SK-N-SH treated with all-trans-retinoic acid at 6 μM for 48 hours (cell line): ENCODE data around the gene SIGLEC9.

ENCODE experiments used
- ARNTL ChIP-seq: fragments of 450-650 bp; formaldehyde crosslinking; IDR thresholded peaks from 2 replicates; pipeline ENCODE4 v1.5.0; 2020; ENCODE audit warnings: low read depth, mild to moderate bottlenecking, moderate library complexity, borderline replicate concordance
- CREB5 ChIP-seq: fragments of 250-450 bp; sonication (Bioruptor Pico); IDR thresholded peaks from 2 replicates; pipeline ENCODE4 v1.5.1; 2020; ENCODE audit warnings: low read depth, mild to moderate bottlenecking, moderate library complexity
- CSDC2 ChIP-seq: fragments of 250-450 bp; sonication (Bioruptor Pico); IDR thresholded peaks from 2 replicates; pipeline ENCODE4 v1.5.0; 2020; ENCODE audit warnings: mild to moderate bottlenecking, moderate library complexity
- ESRRG ChIP-seq: fragments of 250-450 bp; sonication (Bioruptor Pico); IDR thresholded peaks from 2 replicates; pipeline ENCODE4 v1.6.1; 2021; ENCODE audit warnings: mild to moderate bottlenecking
- ISL1 ChIP-seq: fragments of 250-450 bp; sonication (Bioruptor Pico); IDR thresholded peaks from 2 replicates; pipeline ENCODE4 v2.1.2; 2022; ENCODE audit warnings: mild to moderate bottlenecking, moderate library complexity
- OSR1 ChIP-seq: fragments of 250-450 bp; sonication (Bioruptor Pico); IDR thresholded peaks from 2 replicates; pipeline ENCODE4 v1.8.0; 2022; ENCODE audit warnings: moderate library complexity, mild to moderate bottlenecking, inconsistent platforms
- PATZ1 ChIP-seq: fragments of 250-450 bp; sonication (Bioruptor Pico); IDR thresholded peaks from 2 replicates; pipeline ENCODE4 v1.8.0; 2020; ENCODE audit warnings: mild to moderate bottlenecking, moderate library complexity, borderline replicate concordance
- POU6F1 ChIP-seq: fragments of 250-450 bp; sonication (Bioruptor Pico); IDR thresholded peaks from 2 replicates; pipeline ENCODE4 v1.8.0; 2021; ENCODE audit warnings: low read depth, mild to moderate bottlenecking, moderate library complexity, borderline replicate concordance
- PPARA ChIP-seq: fragments of 250-450 bp; sonication (Bioruptor Pico); IDR thresholded peaks from 2 replicates; pipeline ENCODE4 v1.5.0; 2020; ENCODE audit warnings: mild to moderate bottlenecking, borderline replicate concordance
- ZFP3 ChIP-seq: fragments of 250-450 bp; sonication (Bioruptor Pico); IDR thresholded peaks from 2 replicates; pipeline ENCODE4 v1.5.0; 2020; ENCODE audit warnings: mild to moderate bottlenecking, moderate library complexity
- ZFP30 ChIP-seq: fragments of 450-650 bp; formaldehyde crosslinking; IDR thresholded peaks from 2 replicates; pipeline ENCODE4 v1.5.0; 2022; ENCODE audit warnings: mild to moderate bottlenecking, moderate library complexity
- ZNF70 ChIP-seq: fragments of 450-650 bp; formaldehyde crosslinking; IDR thresholded peaks from 2 replicates; pipeline ENCODE4 v1.5.0; 2020; ENCODE audit warnings: mild to moderate bottlenecking, moderate library complexity
- ZNF8 ChIP-seq: fragments of 450-650 bp; formaldehyde crosslinking; IDR thresholded peaks from 2 replicates; pipeline ENCODE4 v1.5.0; 2020; ENCODE audit warnings: mild to moderate bottlenecking, moderate library complexity

GRCh38 chr19:51122112-51122981, 2.4 kb upstream of the SIGLEC9 start:
- TF ChIP-seq ZFP3 (no peak), ARNTL (CRISPR knock-in tag) (no peak), ZNF8 (CRISPR knock-in tag) (no peak), PPARA (no peak), ZFP30 (CRISPR knock-in tag) (no peak), ZNF70 (no peak), PATZ1 (no peak), POU6F1 (no peak), ESRRG (no peak), ISL1 (CRISPR knock-in tag) (no peak), OSR1 (CRISPR knock-in tag) (no peak), CREB5 (CRISPR knock-in tag) (no peak), CSDC2 (CRISPR knock-in tag) (no peak)
